Erythroblast (primary cell): ENCODE results near the gene KBTBD12.

Source experiments
- GATA1 ChIP-seq: IDR thresholded peaks from 2 replicates; pipeline ENCODE4 v1.6.1; 2011; ENCODE audit warnings: low read depth, mild to moderate bottlenecking, control low read depth, low read length, moderate library complexity
- POLR2A ChIP-seq: IDR thresholded peaks from 2 replicates; pipeline ENCODE4 v1.6.1; 2011; ENCODE audit warnings: mild to moderate bottlenecking, low read length

DNA sequence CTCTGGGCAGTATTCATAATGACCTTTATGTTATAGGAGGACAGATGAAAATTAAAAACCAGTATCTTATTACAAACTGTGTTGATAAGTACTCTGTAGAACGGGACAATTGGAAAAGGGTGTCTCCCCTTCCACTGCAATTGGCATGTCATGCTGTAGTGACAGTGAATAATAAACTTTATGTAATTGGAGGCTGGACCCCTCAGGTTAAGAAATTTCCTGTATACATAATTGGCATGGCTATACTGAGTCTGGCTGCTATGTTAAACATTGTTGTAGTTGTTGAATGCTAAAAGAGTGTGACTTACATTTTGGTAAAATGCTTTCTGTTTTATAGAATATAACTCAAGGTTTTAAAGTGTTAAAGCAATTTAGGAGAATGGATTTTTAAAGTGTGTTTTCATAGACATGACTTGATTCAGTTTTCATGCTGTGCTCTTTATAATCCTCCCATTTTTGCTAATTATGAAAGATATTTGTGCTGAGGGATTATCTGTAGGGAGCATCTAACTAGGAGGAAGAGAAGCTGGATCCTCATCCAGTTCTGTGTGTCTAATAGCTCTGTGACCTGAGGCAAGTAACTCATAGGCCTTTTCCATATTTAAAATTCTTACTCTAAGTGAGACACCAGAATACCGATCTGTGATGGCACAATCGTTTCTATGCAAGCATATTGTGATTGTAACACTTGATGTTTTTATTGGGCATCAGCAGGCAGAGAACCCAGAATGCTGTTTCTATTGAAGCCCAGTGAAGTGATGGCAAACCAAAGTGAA is 13.0 kb downstream of the KBTBD12 start:
- TF ChIP-seq POLR2A = no peak
- no peak for TF ChIP-seq GATA1
